Activated T-helper 2 cell treated with anti-CD3 and anti-CD28 coated beads, Interferon-gamma antibody, Interleukin-2, Interleukin-4, amounts not matched to agents 10 μg/mL and 5 μg/mL and 100 μg/mL, durations not matched to agents 14 hours and 24 hours and 36 hours (primary cell): ENCODE results near the gene AGAP3. TPM values are rescaled to one million over a fixed set of nuclear protein-coding genes. Genes with fewer than 3 reads are reported as not detected.
A peak's percentile ranks its signal among the peaks of the same experiment; 100 is the strongest.

ENCODE experiments used
- DNase-seq: peaks from one replicate; pipeline ENCODE4 v3.0.0; 2021; ENCODE audit warnings: low spot score
- H3K27ac Mint-ChIP-seq: one replicate; pipeline ENCODE4 v1.8.0; 2021; ENCODE audit warnings: mixed read lengths
- H3K27me3 Mint-ChIP-seq: one replicate; pipeline ENCODE4 v1.8.0; 2021; ENCODE audit warnings: low read depth, mixed read lengths
- H3K36me3 Mint-ChIP-seq: one replicate; pipeline ENCODE4 v1.8.0; 2021; ENCODE audit warnings: low read depth, mixed read lengths
- H3K4me1 Mint-ChIP-seq: one replicate; pipeline ENCODE4 v1.8.0; 2021; ENCODE audit warnings: low read depth, mixed read lengths
- H3K4me3 Mint-ChIP-seq: one replicate; pipeline ENCODE4 v1.8.0; 2021; ENCODE audit warnings: low read depth, mild to moderate bottlenecking, moderate library complexity, mixed read lengths
- H3K9me3 Mint-ChIP-seq: one replicate; pipeline ENCODE4 v1.8.0; 2021; ENCODE audit warnings: mixed read lengths
- intact Hi-C: fragments of 100-400 bp; cut with micrococcal nuclease; formaldehyde crosslinking; loops from one replicate; pipeline ENCODE4 v1.15.1; 2023
- total RNA-seq: library from RNA; stranded (reverse); gene quantifications from 2 replicates; pipeline ENCODE4 v1.2.3, GENCODE V29; 2022

Gene AGAP3
- total RNA-seq, 1 donor from 2014 or later, result 62.5 TPM

DNA sequence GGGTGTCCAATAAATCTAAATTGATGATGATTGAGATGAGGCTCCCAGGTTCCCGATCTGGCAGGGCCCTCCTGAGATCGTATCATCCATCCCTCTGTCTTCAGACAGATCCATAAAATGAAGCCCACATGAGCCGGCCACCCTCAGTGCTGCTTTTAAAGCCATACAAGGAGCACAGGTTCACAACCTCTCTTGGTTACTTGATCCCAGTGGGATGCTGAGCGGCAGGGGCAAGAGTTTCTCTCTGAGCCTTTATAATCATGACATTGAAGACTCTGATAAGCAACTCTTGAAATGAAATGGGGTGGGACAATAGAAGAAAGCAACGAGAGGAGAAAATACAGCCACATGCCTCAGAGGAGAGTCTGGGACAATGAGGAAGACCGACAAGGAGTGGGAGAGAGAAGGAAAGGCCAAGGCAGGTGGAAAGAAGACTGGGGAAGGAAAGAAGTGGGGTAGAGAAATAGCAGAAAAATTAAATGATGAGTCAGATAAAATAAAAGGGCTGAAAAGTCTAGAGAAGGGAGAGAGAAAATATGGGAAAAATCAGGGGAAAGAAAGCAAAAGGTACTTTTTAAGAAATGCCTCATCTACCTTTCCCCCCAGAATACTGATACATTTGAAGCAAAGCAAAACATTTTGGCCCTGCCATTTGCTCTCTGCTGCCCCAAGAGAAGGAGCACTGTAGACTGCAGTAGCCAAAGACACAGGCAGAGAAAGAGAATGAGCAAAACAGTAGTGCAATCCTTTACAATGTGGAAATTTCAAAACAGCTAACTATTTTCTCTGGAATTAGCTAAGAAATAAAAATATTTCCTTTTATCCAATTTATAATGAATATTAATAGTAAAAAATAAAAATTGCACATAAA, 66.6 kb downstream of the AGAP3 start:
- intact Hi-C loops, result no loop called here
- DNase-seq, result no peak
- Mint-ChIP-seq H3K36me3 (no peaks in the 10 kb centered on the region), H3K4me1 (no peaks in the 10 kb centered on the region), H3K9me3 (no peaks in the 10 kb centered on the region), H3K4me3 (no peak overlapping the region), H3K27ac (no peak overlapping the region), H3K27me3 (peaks cover 36% of the 10 kb centered on the region)

DNA sequence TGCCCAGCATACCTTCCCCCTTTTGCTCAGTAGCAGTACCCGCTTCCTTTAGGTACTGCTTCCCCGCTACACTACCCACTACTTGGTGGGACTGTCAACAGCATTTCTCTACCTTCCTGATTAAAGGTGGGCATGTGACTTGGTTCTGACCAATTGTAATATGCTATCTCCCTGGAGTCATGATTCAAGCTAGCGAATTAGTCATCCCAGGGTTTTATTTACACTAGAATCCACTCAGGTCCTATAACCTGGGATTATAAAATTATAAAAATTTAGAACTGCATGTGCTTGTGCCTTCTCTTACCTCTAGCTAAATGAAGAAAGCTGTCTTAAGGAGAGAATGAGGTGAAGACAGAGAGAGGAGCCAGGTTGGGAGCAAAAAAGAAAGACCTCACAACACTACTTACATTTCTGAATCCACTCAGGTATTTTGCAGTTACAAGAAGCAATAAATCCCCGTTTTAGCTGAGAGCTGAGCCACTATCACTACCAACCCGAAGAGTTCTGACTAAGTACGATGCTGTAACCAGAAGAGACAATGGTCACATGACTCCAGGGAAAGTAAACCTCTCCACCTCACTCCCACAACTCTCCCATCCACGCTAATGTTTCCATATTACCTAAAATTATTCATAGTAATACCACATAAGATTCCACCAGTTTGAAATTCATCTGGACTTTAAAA, 71.5 kb downstream of the AGAP3 start:
- Mint-ChIP-seq H3K9me3 (no peaks in the 10 kb centered on the region), H3K4me1 (no peaks in the 10 kb centered on the region), H3K4me3 (no peak overlapping the region), H3K27ac (no peak overlapping the region), H3K36me3 (no peaks in the 10 kb centered on the region), H3K27me3 (peaks cover 33% of the 10 kb centered on the region)
- no peak for DNase-seq
- intact Hi-C loops, result no loop called here

DNA sequence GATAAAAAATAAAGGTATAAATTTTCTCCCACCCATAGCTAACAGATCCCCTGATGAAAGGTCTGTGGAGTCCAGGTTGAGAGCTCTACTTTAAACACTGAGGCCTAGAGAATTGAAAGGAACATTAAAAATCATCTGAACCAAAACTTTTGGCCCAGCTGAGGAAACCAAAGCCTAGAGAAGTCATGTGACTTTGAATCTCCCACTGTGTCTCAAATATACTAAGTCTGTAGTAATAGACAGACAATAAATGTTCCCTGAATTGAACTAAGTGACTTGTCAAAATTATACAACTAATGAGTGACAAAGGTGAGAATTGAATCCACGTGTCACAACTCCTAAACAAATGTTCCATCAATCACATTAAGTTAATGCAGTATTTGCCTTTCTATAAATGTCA, 75.5 kb downstream of the AGAP3 start:
- DNase-seq, result no peak
- peaks cover 13% of the 10 kb centered on the region for H3K27me3 Mint-ChIP-seq
- no peaks in the 10 kb centered on the region for H3K36me3 Mint-ChIP-seq
- H3K4me3 Mint-ChIP-seq, result no peak overlapping the region
- no peaks in the 10 kb centered on the region for H3K9me3 Mint-ChIP-seq
- H3K4me1 Mint-ChIP-seq, result no peaks in the 10 kb centered on the region
- no peak overlapping the region for H3K27ac Mint-ChIP-seq
- intact Hi-C loops, result no loop called here

DNA sequence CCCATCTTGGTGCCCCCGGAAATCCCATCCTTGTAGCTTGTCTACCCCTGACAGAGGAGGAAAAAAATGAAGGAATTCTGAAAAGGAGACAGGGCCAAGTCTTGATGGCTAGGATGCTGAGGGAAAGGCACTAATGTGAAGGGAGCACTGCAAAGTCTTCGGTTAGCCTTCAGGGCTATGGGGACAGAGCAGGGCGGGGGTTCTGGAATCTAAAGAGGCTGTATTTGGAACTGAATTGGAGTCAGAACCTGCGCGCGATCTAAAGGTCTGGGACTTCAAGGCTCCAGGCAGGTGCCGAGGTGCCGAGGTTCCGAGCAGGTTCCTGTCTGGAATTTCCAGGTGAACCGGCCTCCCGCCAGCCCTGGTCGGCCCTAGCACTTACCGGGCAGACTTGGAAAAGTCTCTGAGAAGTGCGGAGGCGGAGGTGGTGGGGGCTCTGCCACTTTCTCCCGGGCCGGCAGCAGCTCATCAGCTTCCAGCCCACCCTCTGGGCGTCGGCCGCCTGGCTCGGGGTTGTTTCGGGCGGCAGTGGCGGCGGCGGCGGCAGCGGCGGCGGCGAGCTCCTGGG, 80.4 kb downstream of the AGAP3 start:
- no peak overlapping the region for H3K27ac Mint-ChIP-seq
- H3K4me1 Mint-ChIP-seq, result peaks cover 5% of the 10 kb centered on the region
- no peaks in the 10 kb centered on the region for H3K9me3 Mint-ChIP-seq
- no peak for DNase-seq
- no peaks in the 10 kb centered on the region for H3K36me3 Mint-ChIP-seq
- H3K27me3 Mint-ChIP-seq, result peaks cover 28% of the 10 kb centered on the region
- H3K4me3 Mint-ChIP-seq, result no peak overlapping the region
- intact Hi-C loops, result loop anchor here (5.0 kb wide), 1 partner anchor 81 kb away; the partner anchor contains the start of gene SMARCD3

DNA sequence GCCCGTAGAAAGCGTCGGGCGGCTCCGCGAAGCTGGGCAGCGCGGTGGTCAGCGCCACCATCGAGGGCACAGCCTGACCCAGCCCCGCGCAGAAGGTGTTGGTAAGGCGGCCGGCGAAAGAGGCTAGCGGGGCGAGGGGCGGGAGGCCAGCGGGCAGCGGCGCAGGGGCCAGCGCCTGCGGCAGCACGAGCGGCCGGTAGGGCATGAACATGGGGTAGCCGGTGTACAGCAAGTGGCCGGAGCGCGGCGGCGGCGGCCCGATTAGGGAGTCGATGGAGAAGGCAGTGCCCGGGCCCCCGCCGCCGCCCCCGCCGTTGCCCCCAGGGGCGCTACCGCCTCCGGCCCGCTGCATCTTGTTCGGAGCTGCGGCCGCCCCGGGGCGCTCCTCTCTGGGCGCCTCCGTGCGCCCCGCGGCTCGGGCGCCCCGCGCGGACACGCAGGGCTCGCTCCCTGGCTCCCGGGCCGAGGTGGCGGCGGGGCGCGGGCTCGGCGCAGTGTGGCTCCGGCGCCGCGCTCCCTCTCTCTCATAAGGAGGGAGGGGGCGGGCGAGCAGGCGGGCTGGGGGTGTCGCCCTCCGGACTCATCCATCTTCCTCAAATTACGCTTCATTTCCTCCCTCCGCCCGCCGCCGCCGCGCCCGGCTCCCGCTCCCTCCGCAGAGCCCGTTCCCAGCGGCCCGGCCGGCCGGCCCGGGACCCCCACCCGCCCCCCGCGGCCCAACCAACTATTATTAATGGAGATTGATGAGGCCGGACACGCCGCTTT, 81.1 kb downstream of the AGAP3 start, which contains the start of gene GBX1:
TSS of gene GBX1 (minus strand) at position 498 of the 765 bp plus-strand sequence. CDS start at position 352, 146 bp downstream.
- Mint-ChIP-seq H3K4me1 (peaks cover 8% of the 10 kb centered on the region), H3K27me3 (peaks cover 34% of the 10 kb centered on the region), H3K4me3 (peak within 1 kb of the TSS; percentile 62), H3K27ac (no peak within 1 kb of the TSS), H3K9me3 (no peaks in the 10 kb centered on the region), H3K36me3 (no peaks in the 10 kb centered on the region)
- intact Hi-C loops, result loop anchor here (5.0 kb wide), 1 partner anchor 80 kb away; the partner anchor contains the start of gene SMARCD3
- no peak for DNase-seq

DNA sequence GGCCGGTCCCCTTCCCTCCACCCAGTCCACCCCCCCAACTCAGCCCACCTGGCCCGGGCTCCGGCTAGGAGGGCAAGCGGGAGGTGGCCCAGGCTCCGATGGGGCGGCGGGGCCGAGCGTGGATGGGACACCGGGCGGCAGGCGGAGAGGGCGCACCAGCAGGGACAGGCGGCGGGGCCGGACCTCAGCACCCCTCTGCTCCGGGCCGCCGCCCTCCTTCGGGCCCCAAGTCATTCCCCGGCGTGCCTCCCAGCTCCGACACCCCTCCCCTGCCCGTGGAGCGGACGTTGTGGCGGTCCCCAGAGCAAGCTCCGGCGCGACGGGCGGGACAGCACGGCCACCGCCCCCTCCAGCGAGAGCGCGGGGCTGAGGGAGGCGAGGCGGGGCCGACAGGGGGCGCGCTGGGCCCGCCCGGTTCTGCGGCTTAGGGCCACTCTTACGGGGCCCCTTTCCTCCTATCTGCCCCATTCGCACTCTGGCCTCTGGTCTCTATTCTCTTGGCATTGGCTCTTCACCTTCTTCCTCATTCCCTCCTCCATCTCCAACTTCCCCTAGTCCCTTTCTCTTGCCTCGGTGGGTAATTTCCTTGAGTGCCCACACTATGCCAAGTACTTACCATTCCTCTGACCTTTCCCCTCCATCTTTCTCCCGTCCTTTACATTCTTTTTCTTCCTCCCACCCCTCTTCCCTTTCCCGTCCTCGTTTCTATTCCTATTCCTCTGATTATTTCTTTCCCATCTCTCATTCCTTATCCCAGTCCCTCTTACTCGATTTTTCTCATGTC, 81.9 kb downstream of the AGAP3 start:
- Mint-ChIP-seq H3K27ac (no peak overlapping the region), H3K27me3 (peaks cover 39% of the 10 kb centered on the region)
- intact Hi-C loops, result loop anchor here (5.0 kb wide), 1 partner anchor 79 kb away; the partner anchor contains the start of gene SMARCD3

DNA sequence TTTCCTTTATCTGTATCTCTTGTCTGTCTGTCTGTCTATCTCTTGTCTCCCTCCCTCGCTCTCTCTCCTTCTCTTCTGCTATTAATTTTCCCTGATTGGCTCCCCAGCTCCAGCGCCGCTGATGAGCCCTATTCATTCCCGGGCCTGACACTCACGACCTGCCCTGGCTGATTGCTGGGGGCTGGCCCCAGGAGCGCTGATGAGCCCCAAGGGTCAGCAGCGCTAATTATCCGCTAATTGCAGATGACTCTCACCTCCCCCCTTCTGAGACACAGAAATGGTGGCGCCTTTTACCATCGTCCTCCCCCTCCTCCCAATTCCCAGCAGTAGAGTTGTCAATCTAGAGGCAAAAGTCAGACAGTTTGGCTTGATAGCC, 82.5 kb downstream of the AGAP3 start:
- H3K9me3 Mint-ChIP-seq, result no peaks in the 10 kb centered on the region
- no peaks in the 10 kb centered on the region for H3K36me3 Mint-ChIP-seq
- H3K27me3 Mint-ChIP-seq, result peaks cover 39% of the 10 kb centered on the region
- no peak for DNase-seq
- intact Hi-C loops, result loop anchor here (5.0 kb wide), 1 partner anchor 79 kb away; the partner anchor contains the start of gene SMARCD3
- peak overlapping the region; percentile 62 for H3K4me3 Mint-ChIP-seq
- H3K4me1 Mint-ChIP-seq, result peaks cover 9% of the 10 kb centered on the region
- H3K27ac Mint-ChIP-seq, result no peak overlapping the region

More for the DNA sequence above, 81.9 kb downstream of the AGAP3 start:
- peaks cover 9% of the 10 kb centered on the region for H3K4me1 Mint-ChIP-seq
- H3K9me3 Mint-ChIP-seq, result no peaks in the 10 kb centered on the region
- H3K36me3 Mint-ChIP-seq, result no peaks in the 10 kb centered on the region
- peak overlapping the region; percentile 62 for H3K4me3 Mint-ChIP-seq
- DNase-seq, result peak; percentile 46

DNA sequence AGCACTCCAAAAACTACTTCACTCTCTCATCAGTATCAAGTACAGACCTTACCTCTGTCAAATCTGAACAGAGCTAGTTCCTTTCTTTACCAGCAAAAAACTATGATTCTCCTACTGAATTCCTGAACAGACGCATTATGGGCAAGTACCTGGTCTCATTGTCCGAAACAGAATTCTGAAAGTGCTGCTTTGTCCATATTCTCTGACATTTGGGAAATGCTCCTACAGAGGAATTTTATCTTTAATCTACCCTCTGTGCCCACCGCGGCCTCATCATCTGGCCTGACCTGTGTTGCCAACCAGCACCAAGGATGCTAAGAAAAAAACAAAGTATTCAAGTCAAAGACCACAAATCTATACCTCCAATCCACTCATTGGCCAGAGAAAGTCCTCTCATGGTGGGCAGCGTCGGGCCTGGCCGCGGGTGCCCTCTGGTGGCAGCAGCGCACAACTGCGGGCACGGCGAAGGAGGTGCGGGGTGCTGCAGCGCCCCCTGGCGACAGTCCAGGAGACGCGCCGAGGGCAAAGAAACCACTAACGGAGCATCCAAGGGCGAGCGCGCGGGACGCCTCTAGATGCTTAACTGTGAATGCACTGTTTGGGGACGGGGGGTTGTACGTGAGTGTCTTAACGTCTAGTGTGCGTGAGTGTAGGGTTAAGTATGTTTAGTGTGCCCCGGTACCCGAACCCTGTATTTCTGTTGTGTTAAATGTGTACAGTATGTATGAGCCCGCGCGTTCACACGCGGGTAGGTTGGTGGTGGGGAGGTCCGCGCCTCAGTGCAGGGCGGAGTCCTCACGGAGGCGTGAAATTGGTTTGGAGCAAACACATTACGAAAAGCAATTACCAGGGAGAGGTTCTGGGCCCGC, 86.2 kb downstream of the AGAP3 start:
- Mint-ChIP-seq H3K4me1 (peaks cover 9% of the 10 kb centered on the region), H3K9me3 (no peaks in the 10 kb centered on the region), H3K27ac (no peak overlapping the region), H3K36me3 (no peaks in the 10 kb centered on the region), H3K4me3 (no peak overlapping the region), H3K27me3 (peaks cover 47% of the 10 kb centered on the region)
- DNase-seq, result peak; percentile 72
- intact Hi-C loops, result loop anchor here (1.0 kb wide), 1 partner anchor 48 kb away; no protein-coding TSS in a partner anchor

DNA sequence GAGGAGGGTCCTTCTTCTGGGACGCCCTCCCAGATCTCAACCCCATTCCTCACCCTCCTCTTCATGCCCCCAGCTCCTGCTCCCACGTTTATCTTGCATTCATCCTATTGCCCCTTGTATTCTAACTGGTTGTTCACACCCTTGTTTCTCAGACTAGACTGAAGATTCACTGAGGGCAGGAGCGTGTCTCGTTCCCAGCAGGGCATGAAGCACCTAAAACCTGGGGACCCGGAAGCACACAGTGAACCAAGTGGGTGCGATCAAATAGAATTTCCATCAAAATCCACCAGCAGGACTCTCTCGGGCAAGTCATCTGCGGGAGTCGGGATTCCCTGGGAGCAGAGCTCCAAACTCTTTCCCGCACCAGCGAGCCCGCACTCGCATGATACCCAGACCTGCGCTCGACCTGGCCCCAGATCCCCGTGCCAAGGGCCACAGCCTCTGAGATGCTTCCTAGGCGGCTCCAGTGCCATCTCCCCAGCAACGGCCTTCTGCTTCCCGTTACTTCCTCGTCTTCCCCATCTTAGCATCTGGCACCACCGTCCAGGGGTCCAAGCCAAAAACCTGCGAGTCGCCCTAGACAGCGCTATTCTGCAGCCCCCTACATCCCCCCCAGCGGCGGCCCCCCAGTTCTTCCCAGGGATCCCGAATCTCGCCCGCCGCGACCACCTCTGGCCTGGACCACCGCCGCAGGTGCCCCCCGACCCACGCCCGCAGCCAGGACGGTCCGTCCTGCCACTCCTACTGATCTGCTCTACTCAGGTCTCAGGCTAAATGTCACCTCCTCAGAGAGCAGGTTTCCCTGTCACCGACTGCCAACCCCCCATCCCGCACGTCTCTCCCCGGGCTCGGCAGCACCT, 87.3 kb downstream of the AGAP3 start:
- intact Hi-C loops, result no loop called here
- H3K36me3 Mint-ChIP-seq, result no peaks in the 10 kb centered on the region
- H3K27me3 Mint-ChIP-seq, result peaks cover 43% of the 10 kb centered on the region

DNA sequence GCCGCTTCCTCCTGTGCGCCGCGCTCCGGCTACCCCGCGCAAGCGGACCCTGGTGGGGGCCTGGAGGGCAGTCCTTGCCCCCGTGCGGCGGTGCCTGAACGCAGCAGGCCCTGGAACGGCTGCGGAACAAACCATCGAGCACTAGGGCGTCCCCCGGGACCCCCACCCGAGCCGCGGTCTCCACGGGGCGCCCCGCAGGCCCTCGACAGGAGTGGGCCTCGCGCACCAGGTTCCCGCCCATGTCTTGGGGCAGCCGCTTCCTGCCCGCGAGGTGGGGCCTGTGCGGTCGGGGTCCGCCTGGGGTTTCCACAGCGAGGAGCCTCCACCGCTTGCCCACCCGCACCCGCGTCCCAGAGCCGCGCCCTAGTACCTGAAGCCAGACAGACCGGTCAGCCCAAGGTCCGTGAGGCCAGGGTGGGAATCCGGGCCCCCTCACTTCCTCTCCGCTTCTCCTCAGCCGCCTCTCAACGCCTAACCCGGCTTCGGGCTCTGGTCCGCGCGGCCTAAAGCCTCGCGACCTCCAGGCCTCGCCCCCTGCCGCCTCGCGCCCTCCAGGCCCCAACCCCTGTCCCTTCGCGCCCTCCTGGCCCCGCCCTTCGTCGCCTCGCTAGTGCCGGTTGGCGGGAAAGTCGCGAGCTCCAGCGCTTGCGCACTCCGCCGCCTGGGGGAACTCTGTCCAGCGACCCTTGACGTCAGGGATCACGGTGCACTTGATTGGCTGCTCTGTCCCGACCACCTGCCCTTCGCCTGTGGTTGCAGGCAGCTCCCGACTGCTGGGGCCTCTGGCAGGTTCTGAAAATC, 88.2 kb downstream of the AGAP3 start:
- peaks cover 4% of the 10 kb centered on the region for H3K4me1 Mint-ChIP-seq
- no peaks in the 10 kb centered on the region for H3K36me3 Mint-ChIP-seq
- intact Hi-C loops, result no loop called here
- H3K27ac Mint-ChIP-seq, result no peak overlapping the region
- no peak for DNase-seq
- no peak overlapping the region for H3K4me3 Mint-ChIP-seq
- H3K27me3 Mint-ChIP-seq, result peaks cover 36% of the 10 kb centered on the region
- no peaks in the 10 kb centered on the region for H3K9me3 Mint-ChIP-seq

More for the DNA sequence above, 87.3 kb downstream of the AGAP3 start:
- DNase-seq, result no peak
- Mint-ChIP-seq H3K4me1 (peaks cover 5% of the 10 kb centered on the region), H3K9me3 (no peaks in the 10 kb centered on the region), H3K4me3 (no peak overlapping the region), H3K27ac (no peak overlapping the region)
